ENCODE measurements around the gene CA9.

CA9 gene

DNA sequence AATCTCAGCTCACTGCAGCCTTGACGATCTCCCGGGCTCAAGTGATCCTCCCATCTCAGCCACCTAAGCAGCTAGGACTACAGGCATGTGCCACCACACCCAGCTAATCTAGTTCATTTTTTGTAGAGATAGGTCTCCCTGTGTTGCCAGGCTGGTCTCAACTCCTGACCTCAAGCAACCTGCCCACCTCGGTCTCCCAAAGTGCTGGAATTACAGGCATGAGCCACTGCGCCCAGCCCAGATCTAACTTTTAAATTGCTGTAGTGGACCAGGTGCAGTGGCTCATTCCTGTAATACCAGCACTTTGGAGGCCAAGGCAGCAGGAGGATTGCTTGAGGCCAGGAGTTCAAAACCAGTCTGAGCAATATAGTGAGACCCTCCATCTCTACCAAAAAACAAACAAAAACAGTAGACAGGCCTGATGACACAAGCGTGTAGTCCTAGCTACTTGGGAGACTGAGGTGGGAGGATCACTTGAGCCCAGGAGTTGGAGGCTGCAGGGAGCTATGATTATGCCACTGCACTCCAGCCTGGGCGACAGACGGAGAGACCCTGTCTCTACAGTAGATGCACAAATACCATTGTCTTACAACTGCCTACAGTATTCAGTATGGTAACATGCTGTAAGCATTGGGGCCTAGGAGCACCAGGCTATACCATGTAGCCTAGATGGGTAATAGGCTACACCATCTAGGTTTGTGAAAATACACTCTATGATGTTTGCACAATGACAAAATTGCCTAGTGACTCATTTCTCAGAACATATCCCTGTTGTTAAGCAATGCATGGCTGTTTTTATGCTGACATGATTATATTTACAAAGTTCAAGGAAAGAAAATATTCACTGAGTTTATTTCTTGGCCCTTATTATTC is 21.5 kb upstream of the CA9 start:
- DNase-seq: no peak

DNA sequence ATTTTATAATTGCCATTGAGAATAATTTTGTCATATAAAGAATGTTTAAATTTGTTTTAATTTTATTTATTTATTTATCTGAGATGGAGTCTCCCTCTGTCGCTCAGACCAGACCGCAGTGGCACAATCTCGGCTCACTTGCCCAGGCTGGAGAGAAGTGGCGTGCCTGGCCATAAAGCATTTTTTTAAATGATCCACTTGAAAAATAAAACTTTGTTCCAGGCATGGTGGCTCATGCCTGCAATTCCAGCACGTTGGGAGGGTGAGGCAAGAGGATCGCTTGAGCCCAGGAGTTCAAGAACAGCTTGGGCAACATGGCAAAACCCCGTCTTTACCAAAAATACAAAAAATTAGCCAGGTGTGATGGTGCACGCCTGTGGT is 20.9 kb upstream of the CA9 start:
- DNase-seq: no peak

- DNase-seq: no peak
Measured at GRCh38 chr9:35653611-35654010, 20.1 kb upstream of the CA9 start.

DNA sequence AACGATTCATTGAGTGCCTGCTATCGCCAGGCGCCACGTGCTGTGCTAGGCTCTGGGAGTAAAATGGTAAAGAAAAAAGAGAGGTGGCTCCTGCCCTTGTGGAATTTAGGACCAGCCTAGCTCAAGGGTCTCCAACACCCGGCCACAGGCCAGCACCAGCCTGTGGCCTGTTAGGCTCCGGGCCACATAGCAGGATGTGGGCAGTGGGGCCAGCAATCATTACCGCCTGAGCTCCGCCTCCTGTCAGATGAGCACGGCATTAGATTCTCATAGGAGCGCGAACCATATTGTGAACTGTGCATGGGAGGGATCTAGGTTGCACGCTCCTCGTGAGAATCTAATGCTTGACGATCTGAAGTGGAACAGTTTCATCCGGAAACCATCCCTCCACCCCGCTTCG is 17.4 kb upstream of the CA9 start:
- DNase-seq: no peak

GRCh38 chr9:35656831-35657545 is 16.7 kb upstream of the CA9 start:
- DNase-seq: no peak

DNA sequence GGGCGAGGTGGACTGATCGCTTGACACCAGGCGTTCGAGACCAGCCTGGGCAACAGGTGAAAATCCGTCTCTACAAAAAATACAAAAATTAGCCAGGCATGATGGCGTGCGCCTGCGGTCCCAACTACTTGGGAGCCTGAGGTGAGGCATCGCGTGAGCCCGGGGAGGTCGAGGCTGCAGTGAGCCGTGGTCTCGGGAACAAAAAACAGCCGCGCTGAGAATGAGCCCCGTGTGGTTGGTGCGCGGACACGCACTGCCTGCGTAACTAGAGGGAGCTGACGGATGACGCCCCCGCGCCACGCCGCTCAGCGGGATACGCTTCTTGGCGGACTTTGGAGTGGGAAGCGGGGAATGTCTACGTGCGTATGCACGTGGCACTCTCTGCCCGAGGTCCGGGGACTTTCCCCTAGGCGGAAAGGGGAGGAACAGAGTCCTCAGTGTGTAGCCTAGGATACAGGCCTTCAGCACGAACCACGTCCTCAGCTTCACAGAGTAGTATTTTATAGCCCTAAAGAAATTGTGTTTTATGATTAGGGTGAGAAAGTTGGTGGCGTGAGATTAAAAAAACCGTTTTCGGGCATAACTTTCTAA is 16.1 kb upstream of the CA9 start, which contains the start of gene RMRP:
Gene RMRP, minus strand, starts transcription at position 474 of the 591 bp plus-strand sequence.
- DNase-seq: peak; percentile 92 to 95

DNA sequence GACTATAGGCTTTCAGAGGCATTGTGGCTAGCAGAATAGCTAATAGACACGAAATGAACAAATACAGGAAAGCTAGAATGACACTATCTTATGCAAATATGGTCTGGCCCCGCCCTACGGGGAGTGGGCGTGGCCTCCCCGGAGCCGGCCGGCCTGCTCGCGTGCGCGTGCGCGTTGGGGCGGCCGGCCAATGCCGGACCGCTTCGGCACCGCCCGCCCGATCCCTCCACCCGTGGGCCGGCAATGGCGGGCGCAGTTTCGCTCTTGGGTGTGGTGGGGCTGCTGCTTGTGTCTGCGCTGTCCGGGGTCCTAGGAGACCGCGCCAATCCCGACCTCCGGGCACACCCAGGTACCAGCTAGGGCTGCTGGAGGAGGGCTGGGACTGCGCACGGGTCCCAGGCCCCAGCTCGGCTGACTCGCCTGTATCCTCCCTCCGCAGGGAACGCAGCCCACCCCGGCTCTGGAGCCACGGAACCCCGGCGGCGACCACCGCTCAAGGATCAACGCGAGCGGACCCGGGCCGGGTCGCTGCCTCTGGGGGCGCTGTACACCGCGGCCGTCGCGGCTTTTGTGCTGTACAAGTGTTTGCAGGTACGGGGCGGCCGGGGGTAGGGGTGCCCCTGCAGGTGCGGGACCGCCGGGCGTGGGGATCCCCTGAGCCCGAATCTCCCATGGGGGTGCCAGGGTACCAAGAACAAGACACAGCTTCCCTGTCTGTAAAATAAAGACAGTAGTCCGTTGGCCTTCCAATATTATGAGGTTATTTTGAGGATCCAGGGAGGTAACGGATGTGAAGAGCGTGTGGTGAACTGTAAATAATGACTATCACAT is 15.4 kb upstream of the CA9 start, which contains the start of gene CCDC107:
Gene CCDC107, plus strand, starts transcription at position 156 of the 831 bp plus-strand sequence. Its CDS starts 88 bp downstream, at position 244.
- peak; percentile 79 to 87 for DNase-seq

GRCh38 chr9:35658968-35659220 is 14.8 kb upstream of the CA9 start:
- no peak for DNase-seq

DNA sequence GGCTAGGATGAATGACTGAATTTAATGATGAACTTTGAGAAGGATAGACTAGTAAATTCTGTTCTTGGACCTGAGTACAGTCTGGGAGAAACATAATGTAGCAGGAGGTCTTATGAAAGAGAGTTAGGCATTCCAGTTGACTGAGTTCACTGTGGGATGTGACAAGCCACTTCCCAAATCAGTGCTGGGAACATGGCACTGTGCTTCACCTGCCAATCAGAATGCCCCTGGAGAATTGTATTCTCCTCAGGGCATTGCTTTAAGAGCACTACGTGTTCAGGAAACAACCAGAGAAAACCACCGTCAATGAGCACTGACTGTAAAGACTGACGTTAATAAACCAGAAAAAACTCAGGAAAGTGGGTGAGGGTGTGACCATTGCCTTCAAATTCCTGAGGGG is 14.4 kb upstream of the CA9 start:
- no peak for DNase-seq

DNA sequence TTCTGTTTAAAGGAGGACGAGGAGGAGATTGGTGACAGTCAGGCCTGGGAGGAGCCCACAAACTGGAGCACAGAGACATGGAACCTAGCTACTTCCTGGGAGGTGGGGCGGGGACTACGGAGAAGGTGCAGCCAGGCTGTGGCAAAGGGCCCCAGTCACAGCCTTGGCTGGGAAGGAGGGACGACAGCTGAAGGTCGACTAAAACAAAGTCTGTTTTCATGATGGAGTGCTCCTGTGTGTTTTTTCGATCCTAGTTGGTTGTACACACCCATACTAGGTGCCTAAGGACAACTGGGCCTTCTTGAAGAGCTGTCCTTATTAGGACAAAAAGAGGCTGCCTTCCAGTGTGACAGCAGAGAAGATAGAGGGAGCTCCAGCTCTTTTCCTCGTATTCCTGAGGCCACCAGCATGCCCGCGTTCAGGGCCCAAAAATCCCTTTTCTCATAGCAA is 12.7 kb upstream of the CA9 start:
- DNase-seq: no peak

GRCh38 chr9:35661756-35662350 is 11.9 kb upstream of the CA9 start:
- DNase-seq: peak in 1 of 2 donors; percentile 30

DNA sequence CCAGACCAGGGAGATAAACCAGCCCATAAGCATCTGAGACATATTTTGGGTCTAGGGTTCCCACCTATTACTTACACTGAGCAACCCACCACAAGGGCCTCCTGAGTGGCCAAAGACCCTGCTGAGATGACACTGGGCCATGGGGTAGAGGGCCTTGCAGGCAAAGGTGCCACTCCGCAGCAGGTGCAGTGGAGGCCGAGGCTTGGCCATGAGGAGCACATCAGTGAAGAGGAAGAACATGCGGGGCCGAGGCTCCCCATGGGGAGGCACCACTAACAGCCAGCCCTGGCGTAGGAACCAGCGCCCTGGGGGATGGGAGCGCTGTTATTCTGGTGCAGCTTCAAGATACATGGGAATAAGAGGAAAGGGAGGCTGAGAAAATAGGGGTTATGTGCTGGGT is 11.3 kb upstream of the CA9 start:
- DNase-seq: no peak

GRCh38 chr9:35664531-35665470 is 8.9 kb upstream of the CA9 start, which contains the start of gene ARHGEF39:
Gene ARHGEF39 (minus strand): TSS chr9:35665195. CDS start chr9:35665169, 26 bp downstream.
- DNase-seq: peak; percentile 39 to 57

DNA sequence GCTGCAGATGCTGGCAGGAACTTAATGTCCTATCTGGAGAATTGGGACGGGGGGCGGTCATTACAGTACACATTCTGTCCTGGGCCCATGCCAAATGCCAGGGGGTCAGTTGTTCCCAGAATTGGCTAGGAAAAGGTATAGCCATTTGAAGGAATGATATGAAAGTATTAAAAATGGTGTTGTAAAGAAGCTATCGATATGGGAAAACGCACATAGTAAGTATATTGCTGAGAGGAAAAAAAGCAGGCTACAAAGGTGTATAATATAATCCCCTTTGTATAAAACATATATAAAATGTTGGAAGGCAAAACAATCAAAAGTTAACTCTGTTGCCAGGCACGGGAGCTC is 8.3 kb upstream of the CA9 start:
- no peak for DNase-seq

DNA sequence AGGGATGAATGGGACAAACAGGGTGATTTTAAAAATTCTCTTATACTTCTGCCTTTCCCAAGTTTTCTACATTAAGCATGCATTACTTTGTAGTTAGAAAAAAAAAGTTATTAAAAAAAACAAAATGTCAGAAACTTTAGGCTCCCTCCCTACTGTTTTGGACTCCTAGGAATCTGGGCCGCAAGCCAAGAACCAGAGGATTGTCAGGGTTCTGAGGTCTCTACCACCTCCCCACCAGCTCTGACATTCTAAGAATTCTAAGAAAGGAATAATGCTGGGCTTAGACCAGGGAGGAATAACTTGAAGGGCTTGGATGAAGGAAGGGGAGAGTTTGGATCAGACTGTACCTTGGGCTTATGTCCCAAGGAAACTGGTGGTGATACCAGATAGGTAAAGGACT is 7.7 kb upstream of the CA9 start:
- no peak for DNase-seq

DNA sequence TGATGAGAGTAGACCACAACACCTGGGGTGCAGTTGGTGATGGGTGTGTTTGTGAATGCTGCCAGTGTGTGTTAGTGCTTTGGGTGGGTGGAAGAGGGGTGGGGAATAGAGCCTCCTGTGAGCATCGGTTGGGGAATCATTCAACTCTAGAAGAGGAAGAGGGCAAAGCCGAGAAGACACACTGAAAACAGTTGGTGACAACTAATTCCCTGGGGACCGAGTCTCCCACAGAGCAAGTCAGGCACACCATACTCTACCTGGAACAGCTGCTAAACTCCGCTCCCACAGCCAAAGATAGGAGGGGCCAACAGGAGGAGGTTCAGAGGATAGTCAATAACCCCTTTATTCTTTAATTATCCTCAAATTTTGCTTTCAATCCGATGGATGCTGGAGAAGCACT is 7.2 kb upstream of the CA9 start:
- no peak for DNase-seq

- DNase-seq: no peak
Measured at GRCh38 chr9:35667939-35668338, 5.8 kb upstream of the CA9 start.

DNA sequence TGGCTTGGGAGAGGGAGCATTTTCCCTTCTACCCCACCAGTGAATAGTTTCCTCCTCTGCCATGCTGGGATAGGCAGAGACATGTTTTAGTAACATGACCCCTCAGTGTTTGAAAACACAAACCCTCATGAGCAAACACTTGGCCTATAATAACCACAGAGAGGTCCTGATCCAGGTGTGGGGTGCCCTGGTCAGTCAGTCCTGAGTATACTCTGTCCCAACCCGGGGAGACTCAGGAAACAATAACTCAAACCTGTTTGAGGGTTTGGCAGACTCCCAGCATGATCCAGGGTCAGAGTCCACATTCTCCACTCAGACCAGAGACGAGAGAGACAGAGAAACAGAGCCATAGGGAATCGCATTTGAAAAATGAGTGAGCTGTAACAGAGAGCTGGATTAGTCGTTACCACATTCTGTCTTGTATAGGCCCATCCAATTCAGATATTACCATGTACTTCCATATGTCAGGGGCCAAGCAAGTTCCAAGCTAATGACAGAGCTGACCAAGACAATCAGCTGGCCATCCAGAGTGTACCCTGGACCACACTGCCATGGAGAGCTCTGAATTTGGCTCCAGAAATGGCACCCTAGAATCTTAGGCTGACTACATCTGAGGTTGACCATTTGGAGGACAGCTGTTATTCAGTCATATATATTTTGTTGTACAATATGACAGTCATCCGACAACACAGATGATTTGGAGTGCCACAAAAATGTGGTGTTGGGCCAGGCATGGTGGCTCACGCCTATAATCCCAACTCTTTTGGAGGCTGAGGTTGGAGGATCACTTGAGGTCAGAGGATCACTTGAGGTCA is 4.2 kb upstream of the CA9 start:
- no peak for DNase-seq

- DNase-seq: no peak
Measured at GRCh38 chr9:35674025-35674361, 265 bp downstream of the CA9 start.

DNA sequence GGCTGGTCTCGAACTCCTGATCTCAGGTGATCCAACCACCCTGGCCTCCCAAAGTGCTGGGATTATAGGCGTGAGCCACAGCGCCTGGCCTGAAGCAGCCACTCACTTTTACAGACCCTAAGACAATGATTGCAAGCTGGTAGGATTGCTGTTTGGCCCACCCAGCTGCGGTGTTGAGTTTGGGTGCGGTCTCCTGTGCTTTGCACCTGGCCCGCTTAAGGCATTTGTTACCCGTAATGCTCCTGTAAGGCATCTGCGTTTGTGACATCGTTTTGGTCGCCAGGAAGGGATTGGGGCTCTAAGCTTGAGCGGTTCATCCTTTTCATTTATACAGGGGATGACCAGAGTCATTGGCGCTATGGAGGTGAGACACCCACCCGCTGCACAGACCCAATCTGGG is 1.5 kb downstream of the CA9 start:
- no peak for DNase-seq

Data from activated CD4-positive, alpha-beta T cell treated with anti-CD3 and anti-CD28 coated beads for 4 hours (primary cell).